ENCODE measurements around the gene CYP3A7. TPM values are rescaled to one million over a fixed set of nuclear protein-coding genes. Genes with fewer than 3 reads are reported as not detected.

CYP3A7 gene
- total and polyA plus RNA-seq, 8 donors, result 0.11 to 1.3 (median 0.23) TPM; not detected in 1

DNA sequence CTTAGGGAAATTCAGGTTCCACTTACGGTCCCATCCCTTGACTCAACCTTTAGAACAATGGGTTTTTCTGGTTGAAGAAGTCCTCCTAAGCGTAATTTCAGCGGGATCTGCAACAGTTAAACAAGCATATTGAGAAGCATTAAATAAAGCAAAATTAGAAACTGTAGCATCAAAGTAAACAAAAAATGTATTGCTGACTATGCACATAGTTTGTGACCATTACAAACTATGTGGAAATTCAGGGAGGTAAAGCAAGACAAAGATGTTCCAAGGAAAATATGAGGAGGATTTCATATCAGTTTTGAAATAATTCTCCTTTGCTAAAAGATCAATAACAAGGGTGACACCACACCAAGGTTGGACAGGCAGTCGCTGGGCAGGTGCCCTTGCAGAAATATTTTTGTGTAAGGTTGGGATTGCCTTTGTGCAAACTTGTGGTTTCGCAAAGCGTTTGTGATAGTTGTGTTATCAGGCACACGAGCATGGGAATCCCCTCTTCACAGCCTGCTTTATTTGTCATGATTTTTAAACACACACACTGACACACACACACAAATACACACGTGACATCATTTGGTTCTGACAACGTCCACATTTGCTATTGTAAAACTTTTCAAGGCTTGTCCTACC lies 49.8 kb downstream of the CYP3A7 start:
- Histone ChIP-seq H3K27me3 (no peaks in the 10 kb centered on the region), H3K9me3 (peaks cover 0 to 3% (median 0%) of the 10 kb centered on the region in 4 donors), H3K4me1 (no peaks in the 10 kb centered on the region), H3K27ac (no peak overlapping the region), H3K4me3 (no peak overlapping the region), H3K36me3 (no peaks in the 10 kb centered on the region)
- DNase-seq, result no peak
- TF ChIP-seq, protein P1, sequence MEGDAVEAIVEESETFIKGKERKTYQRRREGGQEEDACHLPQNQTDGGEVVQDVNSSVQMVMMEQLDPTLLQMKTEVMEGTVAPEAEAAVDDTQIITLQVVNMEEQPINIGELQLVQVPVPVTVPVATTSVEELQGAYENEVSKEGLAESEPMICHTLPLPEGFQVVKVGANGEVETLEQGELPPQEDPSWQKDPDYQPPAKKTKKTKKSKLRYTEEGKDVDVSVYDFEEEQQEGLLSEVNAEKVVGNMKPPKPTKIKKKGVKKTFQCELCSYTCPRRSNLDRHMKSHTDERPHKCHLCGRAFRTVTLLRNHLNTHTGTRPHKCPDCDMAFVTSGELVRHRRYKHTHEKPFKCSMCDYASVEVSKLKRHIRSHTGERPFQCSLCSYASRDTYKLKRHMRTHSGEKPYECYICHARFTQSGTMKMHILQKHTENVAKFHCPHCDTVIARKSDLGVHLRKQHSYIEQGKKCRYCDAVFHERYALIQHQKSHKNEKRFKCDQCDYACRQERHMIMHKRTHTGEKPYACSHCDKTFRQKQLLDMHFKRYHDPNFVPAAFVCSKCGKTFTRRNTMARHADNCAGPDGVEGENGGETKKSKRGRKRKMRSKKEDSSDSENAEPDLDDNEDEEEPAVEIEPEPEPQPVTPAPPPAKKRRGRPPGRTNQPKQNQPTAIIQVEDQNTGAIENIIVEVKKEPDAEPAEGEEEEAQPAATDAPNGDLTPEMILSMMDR (IDR thresholded peaks at IDR 0.05), result no peak
- FAIRE-seq, result no peak
- 86 to 89% methylated on average over 9 of the region's 9 CpGs for WGBS, 2 donors
- intact Hi-C loops (cut with DNase I), result no loop called here
- no peak for ATAC-seq

DNA sequence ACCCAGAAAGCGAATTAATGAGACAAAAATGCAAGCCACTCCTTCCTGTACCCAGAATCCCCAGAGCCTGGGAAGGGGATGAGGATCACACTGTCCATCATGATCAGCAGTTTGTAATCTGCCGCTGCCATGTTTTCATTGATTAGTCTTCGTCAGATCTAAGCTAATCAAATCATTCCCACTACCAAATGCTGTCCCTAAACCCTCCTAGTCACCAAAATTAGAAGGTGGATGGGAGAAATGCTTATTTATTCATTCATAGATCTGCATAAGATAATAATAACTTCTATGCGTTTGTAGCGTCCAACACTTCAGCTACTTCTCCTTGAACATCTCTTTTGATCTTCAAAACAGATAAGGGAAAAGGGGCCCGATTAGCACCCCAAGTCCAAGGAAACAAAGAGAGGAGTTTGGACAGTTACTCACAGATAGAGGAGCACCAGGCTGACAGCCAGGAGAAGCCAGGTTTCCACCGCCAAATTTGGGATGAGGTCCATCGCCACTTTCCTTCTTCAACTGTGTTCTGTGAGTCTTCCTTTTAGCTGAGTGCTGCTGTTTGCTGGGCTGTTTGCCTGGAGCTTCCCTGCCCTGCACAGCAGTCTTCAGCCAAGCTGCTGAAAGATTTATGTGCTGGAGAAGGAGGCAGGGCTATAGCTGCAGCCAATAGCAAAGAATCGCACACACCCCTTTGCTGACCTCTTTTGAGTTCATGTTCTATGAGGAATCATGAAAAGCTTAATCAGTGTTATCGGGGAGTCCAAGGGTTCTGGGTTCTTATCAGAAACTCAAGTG lies 55.4 kb downstream of the CYP3A7 start, which contains the start of gene CYP3A5:
Gene CYP3A5, minus strand, starts transcription at position 597 of the 792 bp plus-strand sequence. Its CDS starts 100 bp downstream, at position 497.
- DNase-seq (peak in 5 of 6 donors; percentile 54 to 63 (median 61)), FAIRE-seq (no peak), ATAC-seq (peak; percentile 84 to 92 (median 90))
- Histone ChIP-seq H3K4me1 (peaks cover 4 to 9% (median 7%) of the 10 kb centered on the region in 3 donors), H3K4me3 (peak within 1 kb of the TSS in 3 of 4 donors; percentile 26 to 40 (median 35)), H3K36me3 (peaks cover 0 to 4% (median 0%) of the 10 kb centered on the region in 3 donors), H3K27ac (peak within 1 kb of the TSS; percentile 1 to 75 (median 47)), H3K27me3 (no peaks in the 10 kb centered on the region), H3K9me3 (peaks cover 0 to 3% (median 0%) of the 10 kb centered on the region in 4 donors)
- TF ChIP-seq, protein P1 (IDR thresholded peaks at IDR 0.05), result no peak
- intact Hi-C loops (cut with DNase I), result no loop called here
- WGBS, 2 donors, result 34 to 47% methylated on average over 10 of the region's 10 CpGs

DNA sequence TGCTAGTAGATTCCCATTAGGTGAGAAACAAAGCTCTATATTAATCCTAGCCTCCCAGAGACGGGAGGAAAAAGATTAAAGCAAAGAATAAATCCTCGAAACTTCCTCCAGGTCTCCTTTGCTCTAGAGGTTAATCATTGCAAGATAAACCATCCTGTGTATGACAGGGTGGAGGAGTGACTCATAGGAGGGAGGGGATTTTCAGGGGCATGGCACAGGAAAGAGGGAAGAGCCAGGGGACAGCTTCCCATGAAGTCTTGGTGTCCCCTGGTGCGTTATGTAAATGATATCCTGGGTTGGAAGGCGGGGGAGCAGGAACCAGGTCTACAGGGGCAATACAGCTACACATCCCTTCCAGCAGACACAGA lies 56.0 kb downstream of the CYP3A7 start:
- WGBS, 2 donors, result 31 to 38% methylated on average over 4 of the region's 4 CpGs
- TF ChIP-seq, protein P1 (IDR thresholded peaks at IDR 0.05), result no peak
- intact Hi-C loops (cut with DNase I), result no loop called here
- ATAC-seq, result peak; percentile 77 to 94 (median 84)
- H3K36me3 ChIP-seq, result peaks cover 0 to 10% (median 0%) of the 10 kb centered on the region in 3 donors
- no peaks in the 10 kb centered on the region for H3K27me3 ChIP-seq
- peaks cover 4 to 9% (median 7%) of the 10 kb centered on the region in 3 donors for H3K4me1 ChIP-seq
- H3K4me3 ChIP-seq, result peak overlapping the region in 3 of 4 donors; percentile 26 to 40 (median 35)
- H3K27ac ChIP-seq, result peak overlapping the region; percentile 1 to 75 (median 47)
- FAIRE-seq, result no peak
- peaks cover 0 to 3% (median 0%) of the 10 kb centered on the region in 4 donors for H3K9me3 ChIP-seq
- DNase-seq, result peak in 4 of 6 donors; percentile 27 to 48 (median 37)

DNA sequence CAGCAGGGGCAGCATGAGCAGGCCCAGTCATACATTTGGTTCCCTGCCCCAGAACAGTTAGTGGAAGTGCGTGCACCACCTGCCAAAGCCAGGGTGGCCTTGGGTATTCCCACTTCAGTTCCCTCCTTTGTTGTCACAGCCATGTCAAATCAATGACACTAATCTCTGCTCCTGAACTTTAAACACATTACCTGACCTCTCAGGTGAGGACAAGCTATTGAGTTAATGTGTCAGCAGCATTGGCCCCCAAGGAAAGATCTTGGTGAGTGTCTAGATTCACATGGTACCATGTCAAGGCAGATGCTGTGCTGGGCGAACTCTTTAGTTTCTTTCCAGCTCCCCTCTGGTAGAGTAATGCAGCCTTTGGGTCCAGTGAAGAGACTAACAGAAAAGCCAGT lies 57.3 kb downstream of the CYP3A7 start:
- DNase-seq (peak in 1 of 6 donors; percentile 20), ATAC-seq (peak in 3 of 4 donors; percentile 18 to 45 (median 20)), FAIRE-seq (no peak)
- TF ChIP-seq, protein P1 (IDR thresholded peaks at IDR 0.05), result no peak
- Histone ChIP-seq H3K27ac (peak overlapping the region in 2 of 4 donors; percentile 0 to 75), H3K4me1 (peaks cover 4 to 9% (median 7%) of the 10 kb centered on the region in 3 donors), H3K27me3 (no peaks in the 10 kb centered on the region), H3K9me3 (peaks cover 0 to 3% (median 0%) of the 10 kb centered on the region in 4 donors), H3K36me3 (peaks cover 0 to 22% (median 0%) of the 10 kb centered on the region in 3 donors), H3K4me3 (peak overlapping the region in 2 of 4 donors; percentile 35 to 40)
- WGBS, 2 donors, result 58 to 60% methylated on average over 2 of the region's 2 CpGs
- intact Hi-C loops (cut with DNase I), result no loop called here

All from pancreas (tissue), 10 donors.